GM12872 (cell line): ENCODE measurements around the gene CACNA1A.
A peak's percentile ranks its signal among the peaks of the same experiment; 100 is the strongest.

Experiments used
- TF ChIP-seq, protein P1 (sequence below): IDR thresholded peaks from 3 replicates; pipeline ENCODE4 v1.5.1; 2011; ENCODE audit warnings: low read depth, mild to moderate bottlenecking, low read length, moderate library complexity; ENCODE audit not compliant: insufficient read depth

Gene CACNA1A

DNA sequence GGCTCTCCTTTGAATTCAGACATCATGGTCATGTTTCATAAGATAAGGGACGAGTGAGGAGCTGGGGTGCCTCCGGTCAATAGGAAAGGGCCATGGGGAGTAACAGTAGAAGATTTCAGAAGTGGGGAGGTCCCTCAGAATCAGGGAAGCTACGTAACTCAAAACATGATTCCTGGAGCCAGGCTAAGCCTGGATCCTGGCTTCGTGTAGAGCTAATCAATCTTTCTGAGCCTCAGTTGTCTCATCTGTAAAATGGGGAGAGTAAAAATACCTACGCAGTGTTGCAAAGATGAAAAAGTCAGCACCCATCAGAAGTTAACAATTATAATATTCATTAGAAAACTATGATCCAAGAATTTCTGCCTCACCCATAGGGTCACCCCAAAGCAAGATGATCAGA, 106.5 kb downstream of the CACNA1A start:
- TF ChIP-seq, protein P1, sequence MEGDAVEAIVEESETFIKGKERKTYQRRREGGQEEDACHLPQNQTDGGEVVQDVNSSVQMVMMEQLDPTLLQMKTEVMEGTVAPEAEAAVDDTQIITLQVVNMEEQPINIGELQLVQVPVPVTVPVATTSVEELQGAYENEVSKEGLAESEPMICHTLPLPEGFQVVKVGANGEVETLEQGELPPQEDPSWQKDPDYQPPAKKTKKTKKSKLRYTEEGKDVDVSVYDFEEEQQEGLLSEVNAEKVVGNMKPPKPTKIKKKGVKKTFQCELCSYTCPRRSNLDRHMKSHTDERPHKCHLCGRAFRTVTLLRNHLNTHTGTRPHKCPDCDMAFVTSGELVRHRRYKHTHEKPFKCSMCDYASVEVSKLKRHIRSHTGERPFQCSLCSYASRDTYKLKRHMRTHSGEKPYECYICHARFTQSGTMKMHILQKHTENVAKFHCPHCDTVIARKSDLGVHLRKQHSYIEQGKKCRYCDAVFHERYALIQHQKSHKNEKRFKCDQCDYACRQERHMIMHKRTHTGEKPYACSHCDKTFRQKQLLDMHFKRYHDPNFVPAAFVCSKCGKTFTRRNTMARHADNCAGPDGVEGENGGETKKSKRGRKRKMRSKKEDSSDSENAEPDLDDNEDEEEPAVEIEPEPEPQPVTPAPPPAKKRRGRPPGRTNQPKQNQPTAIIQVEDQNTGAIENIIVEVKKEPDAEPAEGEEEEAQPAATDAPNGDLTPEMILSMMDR, result no peak

DNA sequence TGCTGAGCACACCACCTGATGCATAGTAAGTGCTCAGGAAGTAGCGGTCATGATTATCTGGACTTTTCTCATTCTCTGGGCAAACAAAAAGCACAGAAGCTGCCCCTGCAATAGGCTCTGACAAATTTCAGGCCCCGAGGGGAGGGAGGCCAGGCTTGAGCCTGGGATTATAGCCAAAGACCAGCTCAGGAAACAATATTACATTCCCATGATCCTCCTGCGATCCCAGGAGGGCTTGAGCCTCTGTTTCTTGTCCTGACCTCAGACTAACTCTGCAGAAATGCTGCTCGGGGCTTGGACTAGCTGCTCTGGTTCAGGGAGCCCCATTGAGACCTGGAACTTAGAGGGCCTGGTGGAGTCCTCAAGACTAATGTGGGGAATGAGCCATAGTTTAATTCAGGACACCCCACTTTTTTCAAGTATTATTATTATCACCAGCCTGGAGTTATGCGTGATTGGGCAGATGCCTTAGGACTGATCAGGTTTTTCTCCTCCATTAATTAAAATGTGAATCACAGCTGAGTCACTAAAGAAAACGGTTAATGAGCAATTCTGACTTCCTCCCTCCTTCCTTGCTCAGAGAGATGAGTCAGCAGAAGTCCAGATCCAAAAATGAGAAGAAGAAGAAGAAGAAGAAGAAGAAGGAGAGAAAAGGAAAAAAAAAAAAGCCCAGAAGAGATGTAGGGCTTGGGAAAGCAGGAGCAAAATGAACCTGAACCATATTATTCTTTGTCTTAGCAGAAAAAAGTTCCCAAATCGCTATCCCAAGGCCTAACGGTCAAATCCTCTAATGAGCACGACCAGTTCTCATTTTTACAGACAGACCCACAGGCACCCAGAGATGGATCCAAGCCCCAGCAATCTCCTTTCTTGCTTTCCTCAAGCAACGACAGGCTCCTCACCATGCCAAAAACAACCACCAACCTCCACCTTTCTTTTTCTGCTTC, 107.2 kb downstream of the CACNA1A start:
- TF ChIP-seq, protein P1, result no peak

DNA sequence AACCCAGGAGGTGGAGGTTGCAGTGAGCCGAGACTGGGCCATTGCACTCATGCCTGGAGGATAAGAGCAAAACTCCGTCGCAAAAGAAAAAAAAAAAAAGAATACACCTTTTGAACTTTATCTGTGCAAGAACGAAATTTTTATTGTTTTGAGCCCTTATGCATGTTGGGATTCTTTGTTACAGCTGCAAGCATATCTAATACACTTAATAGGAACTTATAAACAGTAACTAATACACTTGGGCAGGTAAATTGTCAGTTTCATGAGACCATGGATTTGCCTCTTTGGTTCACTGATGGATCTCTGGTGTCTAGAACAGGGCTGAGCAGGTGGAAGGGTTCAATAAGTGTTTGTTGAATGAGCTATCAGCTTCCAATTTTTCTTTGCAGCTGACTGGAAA, 108.1 kb downstream of the CACNA1A start:
- TF ChIP-seq, protein P1, result no peak

DNA sequence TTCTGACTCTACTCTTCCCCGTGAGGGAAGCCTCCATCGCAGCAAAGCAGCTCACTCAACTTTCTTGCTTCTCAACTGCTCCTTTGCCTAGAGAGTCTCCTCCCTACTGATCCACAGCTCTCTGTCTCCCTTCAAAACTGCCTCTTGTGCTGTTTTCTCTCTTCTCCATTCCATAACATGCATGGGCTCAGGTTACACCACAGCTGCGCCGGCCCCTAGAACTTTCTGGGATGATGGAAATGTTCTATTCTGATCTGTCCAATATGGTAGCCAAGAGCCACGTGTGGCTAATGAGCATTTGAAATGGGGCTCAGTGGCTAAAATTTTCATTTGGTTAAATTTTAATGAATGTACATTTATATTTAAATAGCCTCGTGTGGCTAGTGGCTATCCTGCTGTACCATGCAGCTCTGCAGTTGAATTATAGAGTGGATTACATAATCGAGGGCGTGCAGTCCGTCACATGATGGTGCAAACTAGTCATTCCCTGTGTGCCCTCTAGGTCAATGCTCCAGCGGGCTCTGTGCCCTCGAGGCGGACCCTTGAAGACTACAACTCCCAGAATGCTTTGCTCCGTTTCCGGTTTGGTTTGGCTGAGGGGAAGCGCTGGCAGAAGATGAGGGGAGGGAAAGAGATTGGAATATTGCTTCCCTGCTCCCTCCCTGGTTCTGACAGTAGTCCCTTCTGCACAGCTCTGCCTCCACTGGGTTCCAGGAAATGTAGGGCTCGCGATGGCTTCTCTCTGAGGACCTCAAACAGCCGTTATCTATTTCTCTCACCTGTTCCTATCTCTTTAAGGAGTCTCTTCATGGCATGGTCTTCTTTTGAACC, 109.8 kb downstream of the CACNA1A start:
- TF ChIP-seq, protein P1, result peak; percentile 12; the same call in 1 of the 3 replicates

DNA sequence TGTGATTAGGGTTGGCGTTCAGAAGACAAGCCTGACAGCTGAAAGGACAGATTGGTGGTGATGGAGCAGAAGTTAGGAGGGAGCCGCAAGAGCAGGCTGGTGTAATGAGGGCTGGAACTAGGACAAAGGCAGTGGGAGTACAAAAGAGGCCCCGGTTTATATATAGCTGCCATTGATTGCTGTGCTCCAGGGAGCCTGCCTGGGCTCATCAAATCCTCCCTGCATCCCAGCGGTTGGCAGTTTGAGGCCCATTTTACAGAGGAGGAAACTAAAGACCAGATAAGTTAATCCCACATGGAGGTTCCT, 123.7 kb downstream of the CACNA1A start:
- TF ChIP-seq, protein P1, result no peak

DNA sequence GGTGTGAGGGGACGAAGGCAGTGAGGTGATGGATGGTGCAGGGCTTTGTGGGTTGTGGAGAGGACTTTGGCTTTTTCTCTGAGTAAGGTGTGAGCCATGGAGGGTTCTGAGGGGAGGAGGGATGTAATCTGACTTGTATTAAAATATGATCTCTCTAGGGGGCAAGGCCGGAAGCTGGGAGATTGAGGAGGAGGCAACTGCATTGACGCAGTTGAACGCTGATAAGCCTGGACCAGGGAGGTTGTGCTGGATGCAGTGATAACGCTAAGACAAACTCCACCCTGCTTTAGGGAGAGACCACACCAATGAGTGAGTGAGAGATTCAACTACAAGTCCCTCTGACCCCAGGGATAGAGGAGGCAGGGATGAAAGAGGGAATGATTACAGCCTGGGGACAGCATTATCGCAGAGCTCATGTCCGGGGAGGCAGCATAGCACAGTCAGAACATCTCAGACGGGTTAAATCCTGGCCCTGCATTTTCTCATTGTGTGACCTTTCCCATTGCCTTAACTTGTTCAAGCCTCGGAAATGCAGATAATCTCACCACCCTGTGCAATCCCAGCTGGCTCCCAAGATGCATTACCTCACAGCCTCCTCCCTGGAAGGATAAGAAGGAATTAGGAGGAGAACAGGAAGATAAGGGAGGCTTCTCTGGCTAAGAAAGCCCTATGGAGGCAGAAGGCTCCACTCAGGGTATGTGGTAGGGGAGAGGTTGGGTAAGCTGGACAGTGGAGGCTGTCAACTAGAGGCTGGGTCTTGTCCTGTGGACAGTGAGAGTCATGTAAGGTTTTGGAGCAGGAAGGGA, 124.2 kb downstream of the CACNA1A start:
- TF ChIP-seq, protein P1, result no peak

DNA sequence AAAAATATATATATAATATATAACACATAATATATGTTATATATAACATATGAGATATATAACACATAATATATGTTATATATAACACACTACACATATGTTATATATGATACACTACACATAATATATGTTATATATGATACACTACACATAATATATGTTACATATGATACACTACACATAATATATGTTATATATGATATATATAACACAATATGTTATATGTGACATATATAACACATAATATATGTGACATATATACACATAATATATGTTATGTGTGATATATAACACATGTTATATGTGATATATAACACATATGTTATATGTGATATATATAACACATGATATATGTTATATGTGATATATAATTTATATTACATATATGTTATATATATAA, 129.7 kb downstream of the CACNA1A start:
- TF ChIP-seq, protein P1, result no peak
